GM18508 (cell line): ENCODE results near the gene NAA10.

Experiments
- ATAC-seq: cut with Tn5 transposase; IDR thresholded peaks from one replicate; pipeline ENCODE4 v1.9.1; 2021; ENCODE audit warnings: moderate number of reproducible peaks; ENCODE audit not compliant: insufficient read depth, unreplicated experiment

The NAA10 gene

GRCh38 chrX:153887385-153887784 lies 47.5 kb downstream of the NAA10 start:
- ATAC-seq, result no peak

DNA sequence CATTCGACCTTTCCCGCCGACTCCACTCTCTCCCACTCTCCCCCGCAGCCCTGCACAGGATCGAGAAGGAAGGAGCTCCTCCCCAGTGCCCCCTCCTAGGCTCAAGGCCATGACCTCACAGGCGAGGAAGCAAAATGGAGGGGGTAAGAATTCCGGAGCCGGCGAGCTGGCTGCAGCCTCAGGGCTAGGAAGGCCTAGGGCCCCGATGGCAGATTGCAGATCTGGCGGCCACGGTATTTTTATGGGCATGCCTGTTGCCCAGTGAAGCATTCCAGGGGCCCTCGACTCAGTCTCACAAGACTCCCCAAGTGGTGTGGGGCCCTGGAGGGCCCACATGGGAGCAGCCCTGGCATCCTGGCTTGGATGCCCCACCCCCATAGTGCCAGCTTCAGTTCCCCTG lies 47.9 kb downstream of the NAA10 start:
- ATAC-seq, result no peak

DNA sequence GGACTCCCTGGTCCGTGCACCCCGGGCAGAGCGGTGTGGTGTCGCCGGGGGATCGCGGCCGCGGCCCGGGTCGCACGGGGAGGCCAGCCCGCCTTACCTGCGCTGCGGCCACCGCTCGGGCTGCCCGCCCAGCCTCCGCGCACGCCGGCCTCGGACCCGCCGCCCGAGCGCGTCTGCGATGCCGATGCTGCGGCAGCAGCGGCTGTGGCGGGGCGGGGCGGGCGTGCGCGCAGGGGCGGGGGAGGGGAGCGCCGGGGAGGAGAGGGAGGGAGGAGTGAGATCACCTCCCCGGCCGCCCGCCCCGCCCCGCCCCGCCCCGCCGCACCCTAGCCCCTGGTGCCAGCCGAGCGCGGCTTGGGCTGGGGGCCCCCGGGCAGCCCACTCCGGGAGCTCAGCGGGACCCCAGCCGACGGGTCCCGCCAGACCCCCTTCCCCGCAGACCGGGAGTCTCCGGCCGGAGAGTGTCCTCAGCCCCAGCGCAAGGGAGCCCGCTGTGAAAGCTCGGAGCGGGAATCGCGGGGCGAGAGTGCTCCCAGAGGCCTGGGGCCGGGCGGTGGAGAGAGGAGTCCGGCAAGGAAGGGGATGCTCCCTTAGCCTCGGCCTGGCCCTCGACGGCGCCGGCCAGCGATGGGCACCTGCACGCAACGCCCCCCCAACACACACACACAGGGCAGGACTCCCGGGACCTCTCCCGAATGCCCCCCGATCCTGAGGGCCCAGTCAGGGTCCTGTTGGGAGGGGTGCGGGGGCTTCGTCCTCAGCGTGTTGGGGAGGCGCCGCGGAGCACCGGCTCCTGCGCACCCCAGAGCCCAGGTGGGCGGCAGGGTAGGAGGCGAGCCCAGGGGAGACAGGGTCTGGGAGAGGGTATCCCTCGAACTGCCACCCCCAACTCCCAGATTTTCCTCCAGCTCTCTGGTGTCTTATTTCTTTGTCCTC lies 48.6 kb downstream of the NAA10 start, which contains the start of gene L1CAM:
L1CAM (minus strand) TSS at position 206 of the 936 bp plus-strand sequence. CDS start 10,337 bp downstream, outside the sequence.
- no peak for ATAC-seq

- ATAC-seq, result no peak
Measured at GRCh38 chrX:153885208-153885787, 49.5 kb downstream of the NAA10 start.

GRCh38 chrX:153884590-153884989 lies 50.2 kb downstream of the NAA10 start:
- no peak for ATAC-seq

GRCh38 chrX:153884136-153884535 lies 50.7 kb downstream of the NAA10 start:
- no peak for ATAC-seq

GRCh38 chrX:153883163-153883843 lies 51.5 kb downstream of the NAA10 start:
- ATAC-seq, result no peak

- no peak for ATAC-seq
Measured at GRCh38 chrX:153882557-153882956, 52.3 kb downstream of the NAA10 start.

- ATAC-seq, result no peak
Measured at GRCh38 chrX:153882086-153882498, 52.7 kb downstream of the NAA10 start.

DNA sequence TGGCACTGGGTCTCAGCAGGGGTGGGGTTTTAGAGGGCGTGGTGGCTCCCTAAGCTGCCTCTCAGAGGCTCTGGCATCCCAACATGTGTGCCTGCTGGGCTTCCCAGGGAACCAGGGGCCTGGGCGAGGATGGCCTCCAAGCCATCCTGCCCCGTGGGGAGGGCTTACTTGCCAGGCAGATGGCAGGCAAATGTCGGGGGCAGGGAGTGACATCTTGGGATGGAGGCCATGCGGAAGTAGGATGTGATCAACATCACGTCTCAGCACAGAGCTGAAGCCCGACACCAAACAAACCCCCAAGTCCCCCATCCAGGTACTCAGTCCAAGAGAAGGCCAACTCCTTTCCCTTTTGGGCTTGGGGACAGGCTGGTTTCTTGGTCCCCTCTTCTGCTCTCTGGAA lies 53.6 kb downstream of the NAA10 start:
- ATAC-seq, result no peak

GRCh38 chrX:153880440-153880815 lies 54.4 kb downstream of the NAA10 start:
- ATAC-seq, result no peak

DNA sequence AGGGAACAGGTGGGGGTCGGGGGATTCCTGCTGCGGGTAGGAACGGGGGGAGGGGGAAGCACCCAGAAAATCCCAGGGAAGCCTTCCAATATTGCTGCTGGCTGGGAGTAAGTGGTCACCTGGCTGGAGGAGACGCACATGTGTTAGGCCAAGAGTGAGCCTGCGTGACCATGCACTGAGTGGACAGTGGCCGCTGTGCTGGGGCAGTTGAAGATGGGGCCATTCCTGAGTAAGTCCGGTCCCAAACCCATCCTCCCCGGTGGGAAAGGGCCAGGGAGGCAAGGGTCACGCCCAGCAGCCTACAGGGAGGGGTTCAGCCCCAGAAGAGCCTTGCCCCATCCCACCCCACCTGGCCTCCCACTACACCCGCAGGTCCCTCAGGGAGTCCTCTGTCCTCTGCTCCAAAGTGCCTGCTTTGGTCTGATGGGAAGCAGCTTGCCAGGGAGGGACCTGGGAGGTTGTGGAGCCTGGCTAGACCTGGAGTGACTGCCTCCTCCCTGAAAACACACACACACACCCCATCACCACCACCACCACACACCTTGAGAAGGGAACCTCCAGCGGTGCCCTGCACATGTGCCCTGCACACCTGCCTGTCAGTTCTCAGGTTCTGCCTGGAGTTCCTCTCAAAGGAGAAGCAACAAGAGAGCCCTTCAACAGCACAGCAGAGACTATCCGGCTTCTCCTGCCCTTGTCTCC lies 54.9 kb downstream of the NAA10 start:
- ATAC-seq, result no peak
